Ishikawa (cell line): ENCODE measurements around the gene ASPM.
A peak's percentile ranks its signal among the peaks of the same experiment; 100 is the strongest.

Experiments used
- CEBPB ChIP-seq: IDR thresholded peaks from 2 replicates; pipeline ENCODE4 v1.6.1; 2012
- CREB1 ChIP-seq: IDR thresholded peaks from 2 replicates; pipeline ENCODE4 v1.6.1; 2012; ENCODE audit warnings: low read depth
- EGR1 ChIP-seq: IDR thresholded peaks from 2 replicates; pipeline ENCODE4 v1.6.1; 2012
- EP300 ChIP-seq: IDR thresholded peaks from 2 replicates; pipeline ENCODE4 v1.6.1; 2012; ENCODE audit warnings: borderline replicate concordance
- FOXM1 ChIP-seq: IDR thresholded peaks from 2 replicates; pipeline ENCODE4 v1.6.1; 2012; ENCODE audit warnings: low read depth, borderline replicate concordance
- NFIC ChIP-seq: IDR thresholded peaks from 2 replicates; pipeline ENCODE4 v1.6.1; 2012
- RAD21 ChIP-seq: IDR thresholded peaks from 2 replicates; pipeline ENCODE4 v1.6.1; 2012; ENCODE audit warnings: low read depth
- TAF1 ChIP-seq: IDR thresholded peaks from 2 replicates; pipeline ENCODE4 v1.6.1; 2012; ENCODE audit warnings: low read depth, mild to moderate bottlenecking
- TCF12 ChIP-seq: IDR thresholded peaks from 2 replicates; pipeline ENCODE4 v1.6.1; 2012; ENCODE audit warnings: low read depth
- TEAD4 ChIP-seq: IDR thresholded peaks from 2 replicates; pipeline ENCODE4 v1.6.1; 2012
- YY1 ChIP-seq: IDR thresholded peaks from 2 replicates; pipeline ENCODE4 v1.6.1; 2012; ENCODE audit warnings: low read depth
- ZBTB7A ChIP-seq: IDR thresholded peaks from 2 replicates; pipeline ENCODE4 v1.6.1; 2012; ENCODE audit warnings: low read depth
- TF ChIP-seq, protein P1 (sequence below): IDR thresholded peaks from 2 replicates; pipeline ENCODE4 v1.6.1; 2012
- TF ChIP-seq, protein P2 (sequence below): IDR thresholded peaks from 2 replicates; pipeline ENCODE4 v1.6.1; 2012; ENCODE audit warnings: low read depth, mild to moderate bottlenecking
- TF ChIP-seq, protein P3 (sequence below): IDR thresholded peaks from 2 replicates; pipeline ENCODE4 v1.6.1; 2012

Gene ASPM

DNA sequence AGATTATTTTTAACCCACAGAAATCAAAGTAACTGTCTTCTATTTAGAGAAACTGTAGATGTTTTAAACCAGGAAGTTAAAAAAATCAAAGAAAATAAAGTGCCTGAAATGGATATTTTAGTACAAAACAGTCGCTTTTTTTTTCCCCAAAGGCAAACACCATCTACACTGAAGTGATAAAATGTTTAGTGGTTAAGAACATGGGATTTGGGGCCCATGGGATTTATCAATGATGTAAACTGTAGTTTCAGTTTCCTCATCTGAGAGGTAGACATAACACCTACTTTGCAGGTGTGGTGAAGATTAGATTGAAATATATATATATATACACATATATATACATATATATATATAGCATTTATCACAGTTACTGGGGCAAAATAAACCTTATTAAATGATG is 22.1 kb downstream of the ASPM start:
- no peak for TF ChIP-seq FOXM1
- no peak for TF ChIP-seq EP300
- TF ChIP-seq CEBPB, result no peak
- TF ChIP-seq ZBTB7A, result no peak
- TF ChIP-seq, protein P1, sequence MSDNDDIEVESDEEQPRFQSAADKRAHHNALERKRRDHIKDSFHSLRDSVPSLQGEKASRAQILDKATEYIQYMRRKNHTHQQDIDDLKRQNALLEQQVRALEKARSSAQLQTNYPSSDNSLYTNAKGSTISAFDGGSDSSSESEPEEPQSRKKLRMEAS, result no peak
- TF ChIP-seq, protein P2, sequence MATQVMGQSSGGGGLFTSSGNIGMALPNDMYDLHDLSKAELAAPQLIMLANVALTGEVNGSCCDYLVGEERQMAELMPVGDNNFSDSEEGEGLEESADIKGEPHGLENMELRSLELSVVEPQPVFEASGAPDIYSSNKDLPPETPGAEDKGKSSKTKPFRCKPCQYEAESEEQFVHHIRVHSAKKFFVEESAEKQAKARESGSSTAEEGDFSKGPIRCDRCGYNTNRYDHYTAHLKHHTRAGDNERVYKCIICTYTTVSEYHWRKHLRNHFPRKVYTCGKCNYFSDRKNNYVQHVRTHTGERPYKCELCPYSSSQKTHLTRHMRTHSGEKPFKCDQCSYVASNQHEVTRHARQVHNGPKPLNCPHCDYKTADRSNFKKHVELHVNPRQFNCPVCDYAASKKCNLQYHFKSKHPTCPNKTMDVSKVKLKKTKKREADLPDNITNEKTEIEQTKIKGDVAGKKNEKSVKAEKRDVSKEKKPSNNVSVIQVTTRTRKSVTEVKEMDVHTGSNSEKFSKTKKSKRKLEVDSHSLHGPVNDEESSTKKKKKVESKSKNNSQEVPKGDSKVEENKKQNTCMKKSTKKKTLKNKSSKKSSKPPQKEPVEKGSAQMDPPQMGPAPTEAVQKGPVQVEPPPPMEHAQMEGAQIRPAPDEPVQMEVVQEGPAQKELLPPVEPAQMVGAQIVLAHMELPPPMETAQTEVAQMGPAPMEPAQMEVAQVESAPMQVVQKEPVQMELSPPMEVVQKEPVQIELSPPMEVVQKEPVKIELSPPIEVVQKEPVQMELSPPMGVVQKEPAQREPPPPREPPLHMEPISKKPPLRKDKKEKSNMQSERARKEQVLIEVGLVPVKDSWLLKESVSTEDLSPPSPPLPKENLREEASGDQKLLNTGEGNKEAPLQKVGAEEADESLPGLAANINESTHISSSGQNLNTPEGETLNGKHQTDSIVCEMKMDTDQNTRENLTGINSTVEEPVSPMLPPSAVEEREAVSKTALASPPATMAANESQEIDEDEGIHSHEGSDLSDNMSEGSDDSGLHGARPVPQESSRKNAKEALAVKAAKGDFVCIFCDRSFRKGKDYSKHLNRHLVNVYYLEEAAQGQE, result no peak
- TF ChIP-seq CREB1, result no peak
- TF ChIP-seq EGR1, result no peak
- no peak for TF ChIP-seq TAF1
- TF ChIP-seq RAD21, result no peak

DNA sequence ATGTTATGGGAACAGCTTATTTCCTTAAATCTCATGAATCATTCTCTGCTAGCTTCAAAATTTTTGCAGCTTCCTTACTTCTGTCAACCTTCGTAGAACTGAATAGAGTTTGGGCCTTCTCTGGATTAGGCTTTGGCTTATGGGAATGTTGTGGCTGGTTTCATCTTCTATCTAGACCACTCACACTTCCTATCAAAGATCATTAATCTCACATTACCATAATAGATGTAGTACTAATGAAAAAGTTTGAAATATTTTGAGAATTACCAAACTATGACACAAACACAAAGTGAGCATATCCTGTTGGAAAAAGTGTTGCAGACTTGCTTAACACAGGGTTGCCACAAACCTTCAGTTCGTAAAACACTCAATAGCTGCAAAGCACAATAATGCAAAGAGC is 30.3 kb downstream of the ASPM start:
- TF ChIP-seq CREB1 (no peak), RAD21 (no peak), TEAD4 (no peak), NFIC (no peak), TAF1 (no peak), EP300 (no peak), EGR1 (no peak)
- TF ChIP-seq, protein P3, sequence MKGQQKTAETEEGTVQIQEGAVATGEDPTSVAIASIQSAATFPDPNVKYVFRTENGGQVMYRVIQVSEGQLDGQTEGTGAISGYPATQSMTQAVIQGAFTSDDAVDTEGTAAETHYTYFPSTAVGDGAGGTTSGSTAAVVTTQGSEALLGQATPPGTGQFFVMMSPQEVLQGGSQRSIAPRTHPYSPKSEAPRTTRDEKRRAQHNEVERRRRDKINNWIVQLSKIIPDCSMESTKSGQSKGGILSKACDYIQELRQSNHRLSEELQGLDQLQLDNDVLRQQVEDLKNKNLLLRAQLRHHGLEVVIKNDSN, result no peak

DNA sequence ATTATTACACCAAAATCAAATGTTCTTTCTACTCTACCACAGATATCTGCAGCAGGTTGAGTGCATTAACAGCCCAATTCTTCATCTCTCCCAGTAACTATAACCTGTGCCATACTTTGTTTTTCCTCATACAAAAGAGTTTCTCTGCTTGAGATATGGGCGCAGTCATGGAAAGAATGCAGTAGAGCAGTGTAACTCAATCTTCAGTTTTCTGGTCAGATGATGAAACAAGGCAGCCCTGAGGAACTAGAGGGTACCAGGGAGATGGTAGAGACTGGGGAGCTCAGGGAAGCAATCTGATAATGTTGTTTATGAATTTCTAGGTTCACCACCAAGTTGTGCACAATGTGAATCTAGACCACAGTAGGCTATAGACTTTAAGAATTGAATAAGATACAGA is 39.6 kb downstream of the ASPM start:
- TF ChIP-seq EP300 (peak; percentile 28; the same call in 1 of the 2 replicates), CREB1 (no peak), EGR1 (no peak), TEAD4 (peak; percentile 72), CEBPB (peak; percentile 81), NFIC (no peak), TAF1 (no peak), FOXM1 (no peak), YY1 (no peak)
- TF ChIP-seq, protein P2, result no peak

DNA sequence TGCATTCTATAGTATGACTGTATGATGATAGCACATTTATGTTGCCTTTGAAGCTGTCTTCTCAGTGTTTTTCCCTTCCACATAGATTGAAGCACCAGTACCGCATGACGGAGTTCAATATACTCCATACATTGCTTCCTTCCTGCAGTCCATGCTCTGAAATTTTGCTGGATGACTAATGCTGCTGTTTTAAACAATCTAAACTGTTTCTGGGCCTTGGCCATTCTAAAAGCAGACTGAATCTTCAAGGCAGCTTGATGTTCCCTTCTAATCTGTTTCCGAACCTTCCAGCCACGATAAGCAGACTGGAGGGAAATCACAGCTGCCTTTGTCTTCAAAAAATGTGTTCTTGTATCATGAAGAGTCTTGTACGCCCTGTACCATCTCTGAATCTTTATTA is 43.2 kb downstream of the ASPM start:
- TF ChIP-seq CEBPB, result no peak
- TF ChIP-seq NFIC, result no peak

DNA sequence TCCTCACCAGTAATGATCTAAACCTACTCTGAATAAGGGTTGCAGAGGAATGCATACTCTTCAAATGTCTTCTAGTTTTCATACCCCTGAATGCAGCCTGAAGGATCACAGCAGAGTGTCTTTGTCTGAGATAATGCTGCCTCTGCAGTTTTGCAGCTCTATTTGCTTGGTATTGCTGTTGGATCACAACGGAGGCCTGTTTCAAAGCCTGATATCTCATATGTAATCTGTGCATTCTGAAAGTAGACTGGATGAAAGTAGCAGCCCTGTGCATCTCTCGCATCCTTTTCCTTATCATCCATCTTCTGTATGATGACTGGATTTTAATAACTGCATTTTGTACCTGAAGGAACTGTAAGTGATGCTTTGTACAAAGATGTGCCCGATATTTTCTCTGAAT is 44.5 kb downstream of the ASPM start:
- TF ChIP-seq, protein P1, result no peak
- no peak for TF ChIP-seq TAF1
- TF ChIP-seq, protein P3, result no peak
- TF ChIP-seq ZBTB7A, result no peak
- no peak for TF ChIP-seq TCF12
- TF ChIP-seq CREB1, result no peak
- TF ChIP-seq TEAD4, result no peak
- no peak for TF ChIP-seq FOXM1
- TF ChIP-seq YY1, result no peak
- TF ChIP-seq CEBPB, result no peak
- no peak for TF ChIP-seq RAD21
- TF ChIP-seq, protein P2, result no peak
- no peak for TF ChIP-seq EGR1
- TF ChIP-seq NFIC, result no peak
- TF ChIP-seq EP300, result no peak
